Measurements from ENCODE around the gene HACD3.
"Not testable (repeated sequence)": the region's sequence is repeated elsewhere in the genome, so short reads cannot be mapped to it uniquely, and the experiment has no call there.

HACD3 gene

GRCh38 chr15:65603134-65603533, 72.9 kb downstream of the HACD3 start:
- H3K9me3 Mint-ChIP-seq = no peaks in the 10 kb centered on the region
- H3K27ac Mint-ChIP-seq = no peak overlapping the region
- H3K4me3 Mint-ChIP-seq = no peak overlapping the region

DNA sequence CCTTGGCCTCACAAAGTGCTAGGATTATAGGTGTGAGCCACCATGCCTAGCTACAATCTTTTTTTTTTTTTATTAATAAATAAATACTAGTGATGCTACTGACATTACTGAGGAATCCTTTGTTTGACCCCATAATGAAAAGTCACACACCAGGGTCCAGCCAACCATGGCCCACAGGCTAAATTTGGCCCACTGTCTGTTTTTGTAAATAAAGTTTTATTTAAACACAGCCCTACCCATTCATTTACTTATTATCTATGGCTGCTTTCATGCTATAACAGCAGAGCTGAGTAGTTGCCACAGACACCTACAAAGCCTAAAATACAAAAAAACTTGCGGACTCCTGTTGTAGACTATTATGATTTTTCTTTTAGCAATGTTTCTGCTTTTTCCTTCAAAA, 73.3 kb downstream of the HACD3 start:
- no peak for DNase-seq
- H3K36me3 Mint-ChIP-seq (ENCODE audit: low read depth) = peaks cover 81% of the 10 kb centered on the region
- H3K9me3 Mint-ChIP-seq = no peaks in the 10 kb centered on the region
- H3K27me3 Mint-ChIP-seq = no peaks in the 10 kb centered on the region
- H3K4me3 Mint-ChIP-seq = no peak overlapping the region
- H3K4me1 Mint-ChIP-seq (ENCODE audit: low read depth) = peaks cover 15% of the 10 kb centered on the region
- H3K27ac Mint-ChIP-seq = no peak overlapping the region

More at GRCh38 chr15:65603134-65603533, 72.9 kb downstream of the HACD3 start:
- peaks cover 13% of the 10 kb centered on the region for H3K4me1 Mint-ChIP-seq (ENCODE audit: low read depth)
- DNase-seq = no peak
- H3K27me3 Mint-ChIP-seq = no peaks in the 10 kb centered on the region
- peaks cover 84% of the 10 kb centered on the region for H3K36me3 Mint-ChIP-seq (ENCODE audit: low read depth)

DNA sequence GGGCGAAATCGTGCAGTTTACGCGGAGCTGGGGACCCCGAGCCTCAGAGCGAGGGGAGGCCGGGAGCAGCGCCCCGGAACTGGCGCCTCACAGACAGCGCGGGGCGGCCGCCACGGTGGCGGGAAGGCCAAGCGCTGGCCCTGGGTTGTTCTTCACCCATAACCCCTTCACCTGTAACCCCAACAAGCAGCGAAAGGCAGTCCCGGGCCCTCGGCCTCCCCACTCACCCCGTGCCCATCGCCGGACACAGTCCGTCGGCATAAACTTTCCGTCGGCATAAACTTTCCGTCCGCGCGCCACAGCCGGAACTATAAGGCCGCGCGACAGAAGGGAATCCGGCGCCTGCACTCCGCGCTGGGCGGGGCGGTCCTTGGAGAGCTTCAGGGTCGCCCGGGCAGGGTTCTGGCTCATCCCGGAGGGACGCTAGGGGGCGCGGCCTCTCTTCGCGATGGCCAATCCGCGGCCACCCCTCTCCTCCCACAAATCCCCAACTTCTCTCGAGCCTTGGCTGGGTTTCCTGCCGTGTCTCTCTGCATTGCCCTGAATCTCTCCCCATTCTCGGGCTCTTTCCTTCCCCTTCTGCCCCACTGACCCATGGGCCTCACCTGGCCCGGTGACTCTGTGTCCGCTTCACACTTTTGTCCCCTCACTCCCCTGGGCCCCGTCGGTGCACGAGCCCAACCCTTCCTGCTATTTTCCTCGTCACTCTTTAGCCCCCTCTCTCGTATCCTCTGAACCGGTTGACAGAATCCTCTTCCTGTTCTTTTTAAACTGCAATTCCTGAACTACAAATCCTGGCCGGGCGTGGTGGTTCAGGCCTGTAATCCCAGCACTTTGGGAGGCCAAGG, 80.8 kb downstream of the HACD3 start, which contains the start of gene INTS14:
INTS14 (minus strand) TSS at position 261 of the 848 bp plus-strand sequence. CDS start 3,751 bp downstream, outside the sequence.
- DNase-seq = peak; percentile 98
- H3K4me3 Mint-ChIP-seq = peak within 1 kb of the TSS; percentile 88
- peaks cover 35% of the 10 kb centered on the region for H3K36me3 Mint-ChIP-seq (ENCODE audit: low read depth)
- peak within 1 kb of the TSS; percentile 95 for H3K27ac Mint-ChIP-seq
- peaks cover 44% of the 10 kb centered on the region for H3K4me1 Mint-ChIP-seq (ENCODE audit: low read depth)
- no peaks in the 10 kb centered on the region for H3K9me3 Mint-ChIP-seq
- H3K27me3 Mint-ChIP-seq = no peaks in the 10 kb centered on the region

GRCh38 chr15:65611888-65612615, 81.8 kb downstream of the HACD3 start:
- DNase-seq = peak; percentile 35
- Mint-ChIP-seq H3K4me3 (peak overlapping the region; percentile 88), H3K4me1 (ENCODE audit: low read depth) (peaks cover 43% of the 10 kb centered on the region), H3K36me3 (ENCODE audit: low read depth) (peaks cover 26% of the 10 kb centered on the region), H3K27ac (peak overlapping the region; percentile 95), H3K9me3 (no peaks in the 10 kb centered on the region), H3K27me3 (no peaks in the 10 kb centered on the region)

- peaks cover 22% of the 10 kb centered on the region for H3K36me3 Mint-ChIP-seq (ENCODE audit: low read depth)
- H3K27me3 Mint-ChIP-seq = no peaks in the 10 kb centered on the region
- H3K27ac Mint-ChIP-seq = peak overlapping the region; percentile 95
- H3K4me1 Mint-ChIP-seq (ENCODE audit: low read depth) = peaks cover 39% of the 10 kb centered on the region
- H3K4me3 Mint-ChIP-seq = peak overlapping the region; percentile 88
- H3K9me3 Mint-ChIP-seq = no peaks in the 10 kb centered on the region
- no peak for DNase-seq
These were observed 82.3 kb downstream of the HACD3 start for GRCh38 chr15:65612616-65612946.

DNA sequence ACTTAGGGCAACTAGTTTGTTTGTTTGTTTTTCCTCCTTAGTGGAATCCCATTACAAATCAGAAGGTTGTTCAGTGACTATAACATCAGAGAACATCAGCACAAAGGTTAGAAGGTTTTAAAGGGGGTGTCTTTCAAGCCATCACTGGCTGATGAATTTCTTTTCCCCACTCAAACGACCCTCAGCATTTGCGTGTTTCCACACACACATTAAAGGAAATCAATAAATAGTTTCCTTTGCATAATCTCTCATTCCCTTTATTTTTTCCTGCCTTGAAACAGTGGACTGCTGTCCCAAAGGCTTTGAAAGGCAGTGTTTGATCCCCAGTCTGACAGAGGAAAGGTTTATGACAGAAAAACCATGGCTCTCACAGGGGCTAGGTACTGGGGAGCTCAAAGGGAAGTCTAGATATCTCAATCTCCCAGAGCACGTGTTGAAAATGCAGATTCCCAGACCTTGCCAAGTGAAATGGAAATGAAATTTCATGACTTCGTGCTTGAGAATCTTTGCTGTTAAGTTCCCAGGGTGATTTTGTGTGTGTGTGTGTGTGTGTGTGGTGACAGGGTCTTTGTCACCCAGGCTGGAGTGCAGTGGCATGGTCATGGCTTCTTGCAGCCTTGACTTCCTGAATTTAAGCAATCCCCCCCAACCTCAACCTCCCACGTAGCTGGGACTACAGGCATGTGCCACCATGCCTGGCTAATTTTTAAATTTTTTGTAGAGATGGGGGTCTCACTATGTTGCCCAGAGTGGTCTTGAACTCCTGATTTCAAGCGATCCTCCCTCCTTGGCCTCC, 82.9 kb downstream of the HACD3 start:
- H3K9me3 Mint-ChIP-seq = no peaks in the 10 kb centered on the region
- DNase-seq = no peak
- H3K4me1 Mint-ChIP-seq (ENCODE audit: low read depth) = peaks cover 34% of the 10 kb centered on the region
- peaks cover 17% of the 10 kb centered on the region for H3K36me3 Mint-ChIP-seq (ENCODE audit: low read depth)
- no peak overlapping the region for H3K4me3 Mint-ChIP-seq
- H3K27ac Mint-ChIP-seq = no peak overlapping the region
- no peaks in the 10 kb centered on the region for H3K27me3 Mint-ChIP-seq

GRCh38 chr15:65615887-65616286, 85.6 kb downstream of the HACD3 start:
- not testable (repeated sequence) for H3K9me3 Mint-ChIP-seq; H3K27ac Mint-ChIP-seq; H3K27me3 Mint-ChIP-seq; DNase-seq; H3K4me3 Mint-ChIP-seq; H3K36me3 Mint-ChIP-seq (ENCODE audit: low read depth)
- peaks cover 19% of the 10 kb centered on the region for H3K4me1 Mint-ChIP-seq (ENCODE audit: low read depth)

DNA sequence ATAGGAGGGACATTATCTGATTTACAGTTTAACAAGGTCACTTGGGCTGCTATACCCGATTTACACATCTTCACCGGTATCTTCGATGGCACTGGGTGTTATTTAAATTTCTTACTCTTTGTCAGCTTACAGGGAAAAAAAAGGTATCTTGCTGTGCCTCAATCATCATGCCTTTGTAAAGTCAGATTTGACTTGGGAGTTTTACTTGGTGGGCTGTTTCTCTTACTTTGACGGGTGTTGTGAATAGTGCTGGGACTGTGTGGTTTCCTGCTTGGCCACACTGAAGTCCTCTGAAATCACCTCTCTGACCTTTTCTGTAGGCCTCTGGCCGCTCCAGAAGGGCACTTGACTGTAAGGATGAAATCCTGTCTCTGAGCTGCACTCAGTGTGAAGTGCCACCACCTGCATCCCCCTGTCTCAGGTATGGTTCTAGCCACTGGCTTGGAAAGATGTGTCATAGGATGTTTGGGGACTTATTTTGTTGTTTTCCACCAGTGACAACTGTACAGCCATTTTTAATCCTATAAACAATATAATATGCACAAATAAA, 88.4 kb downstream of the HACD3 start:
- no peak for DNase-seq
- Mint-ChIP-seq H3K9me3 (no peaks in the 10 kb centered on the region), H3K27me3 (no peaks in the 10 kb centered on the region), H3K4me1 (ENCODE audit: low read depth) (peaks cover 1% of the 10 kb centered on the region), H3K36me3 (ENCODE audit: low read depth) (no peaks in the 10 kb centered on the region), H3K4me3 (no peak overlapping the region), H3K27ac (no peak overlapping the region)

- Mint-ChIP-seq H3K27ac (no peak overlapping the region), H3K4me3 (no peak overlapping the region), H3K9me3 (no peaks in the 10 kb centered on the region), H3K27me3 (no peaks in the 10 kb centered on the region), H3K36me3 (ENCODE audit: low read depth) (peaks cover 5% of the 10 kb centered on the region), H3K4me1 (ENCODE audit: low read depth) (no peaks in the 10 kb centered on the region)
- DNase-seq = no peak
These were observed 89.5 kb downstream of the HACD3 start for GRCh38 chr15:65619626-65620290.

DNA sequence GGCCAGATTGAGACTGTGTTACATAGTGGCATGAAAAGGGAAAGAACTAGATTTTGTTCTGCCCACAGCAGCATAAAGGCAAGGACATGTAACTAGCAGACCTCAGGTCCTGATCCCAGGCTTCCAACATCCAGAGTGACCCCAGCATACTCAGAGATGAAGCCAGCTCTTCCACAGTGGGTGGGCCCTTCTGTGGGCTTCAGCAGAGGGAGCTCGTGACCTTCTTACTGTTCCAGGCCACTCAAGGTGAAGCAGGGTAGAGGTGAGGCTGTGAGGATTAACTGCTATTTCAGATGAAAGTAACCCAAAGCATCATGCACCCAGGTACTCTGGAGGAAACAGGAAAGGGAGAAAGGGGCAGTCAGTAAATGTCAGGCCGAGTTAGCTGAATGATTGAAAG, 90.6 kb downstream of the HACD3 start:
- Mint-ChIP-seq H3K27ac (no peak overlapping the region), H3K4me1 (ENCODE audit: low read depth) (no peaks in the 10 kb centered on the region), H3K9me3 (no peaks in the 10 kb centered on the region), H3K36me3 (ENCODE audit: low read depth) (peaks cover 11% of the 10 kb centered on the region), H3K27me3 (no peaks in the 10 kb centered on the region), H3K4me3 (no peak overlapping the region)
- DNase-seq = no peak

- no peaks in the 10 kb centered on the region for H3K4me1 Mint-ChIP-seq (ENCODE audit: low read depth)
- H3K4me3 Mint-ChIP-seq = no peak within 1 kb of the TSS
- H3K27ac Mint-ChIP-seq = no peak within 1 kb of the TSS
- H3K27me3 Mint-ChIP-seq = no peaks in the 10 kb centered on the region
- no peak for DNase-seq
- no peaks in the 10 kb centered on the region for H3K9me3 Mint-ChIP-seq
- peaks cover 16% of the 10 kb centered on the region for H3K36me3 Mint-ChIP-seq (ENCODE audit: low read depth)
These were observed 91.4 kb downstream of the HACD3 start, which contains the start of gene SLC24A1 for GRCh38 chr15:65621638-65622037. TSS of gene SLC24A1 (plus strand) at chr15:65621938. CDS start at chr15:65624081, 2,143 bp downstream.

GRCh38 chr15:65623103-65623502, 92.8 kb downstream of the HACD3 start:
- Mint-ChIP-seq H3K27ac (no peak overlapping the region), H3K9me3 (no peaks in the 10 kb centered on the region), H3K4me1 (ENCODE audit: low read depth) (no peaks in the 10 kb centered on the region), H3K27me3 (no peaks in the 10 kb centered on the region), H3K4me3 (no peak overlapping the region), H3K36me3 (ENCODE audit: low read depth) (peaks cover 16% of the 10 kb centered on the region)
- no peak for DNase-seq

- Mint-ChIP-seq H3K27me3 (no peaks in the 10 kb centered on the region), H3K9me3 (no peaks in the 10 kb centered on the region), H3K4me1 (ENCODE audit: low read depth) (peaks cover 12% of the 10 kb centered on the region), H3K4me3 (no peak overlapping the region), H3K27ac (no peak overlapping the region), H3K36me3 (ENCODE audit: low read depth) (peaks cover 18% of the 10 kb centered on the region)
- DNase-seq = no peak
These were observed 96.6 kb downstream of the HACD3 start for GRCh38 chr15:65626856-65627255.

Data from activated T-cell treated with anti-CD3 and anti-CD28 coated beads, Interleukin-2, amount 50 U/mL, for 24 hours (primary cell).